Activated T-helper 1 cell treated with anti-CD3 and anti-CD28 coated beads, Interleukin-12 subunit alpha, Interleukin-12 subunit beta, Interleukin-2, Interleukin-4 antibody, amounts not matched to agents 30 ng/mL and 10 ng/mL and 1 ng/mL, durations not matched to agents 14 hours and 24 hours and 36 hours (primary cell): ENCODE data around the gene HEMK1. TPM values are rescaled to one million over a fixed set of nuclear protein-coding genes. Genes with fewer than 3 reads are reported as not detected.

Experiments
- DNase-seq: peaks from one replicate; pipeline ENCODE4 v3.0.0; 2021; ENCODE audit warnings: low spot score
- H3K27ac Mint-ChIP-seq: one replicate; pipeline ENCODE4 v1.8.0; 2021; ENCODE audit warnings: mild to moderate bottlenecking, mixed read lengths
- H3K27me3 Mint-ChIP-seq: one replicate; pipeline ENCODE4 v1.8.0; 2022; ENCODE audit warnings: mild to moderate bottlenecking, moderate library complexity, mixed read lengths; ENCODE audit not compliant: insufficient read depth
- H3K36me3 Mint-ChIP-seq: one replicate; pipeline ENCODE4 v1.8.0; 2021; ENCODE audit warnings: low read depth, mixed read lengths
- H3K4me1 Mint-ChIP-seq: one replicate; pipeline ENCODE4 v1.8.0; 2021; ENCODE audit warnings: low read depth, mixed read lengths
- H3K4me3 Mint-ChIP-seq: one replicate; pipeline ENCODE4 v1.8.0; 2021; ENCODE audit warnings: mild to moderate bottlenecking, moderate library complexity, mixed read lengths
- H3K9me3 Mint-ChIP-seq: one replicate; pipeline ENCODE4 v1.8.0; 2021; ENCODE audit warnings: mixed read lengths
- intact Hi-C: fragments of 100-400 bp; cut with micrococcal nuclease; formaldehyde crosslinking; loops from one replicate; pipeline ENCODE4 v1.15.1; 2024
- total RNA-seq: library from RNA; stranded (reverse); gene quantifications from 2 replicates; pipeline ENCODE4 v1.2.3, GENCODE V29; 2022

Gene HEMK1
- total RNA-seq, 1 donor from 2014 or later = 58.0 TPM

GRCh38 chr3:50571486-50571885, 2.2 kb downstream of the HEMK1 start:
- Mint-ChIP-seq H3K4me1 (peaks cover 81% of the 10 kb centered on the region), H3K36me3 (peaks cover 27% of the 10 kb centered on the region), H3K9me3 (no peaks in the 10 kb centered on the region), H3K4me3 (peak overlapping the region; percentile 97), H3K27ac (peak overlapping the region; percentile 97), H3K27me3 (no peaks in the 10 kb centered on the region)
- intact Hi-C loops = loop anchor here (5.0 kb wide), 1 partner anchor 401 kb away; no protein-coding TSS in a partner anchor
- no peak for DNase-seq

GRCh38 chr3:50572158-50572557, 2.8 kb downstream of the HEMK1 start:
- peak overlapping the region; percentile 97 for H3K4me3 Mint-ChIP-seq
- H3K4me1 Mint-ChIP-seq = peaks cover 77% of the 10 kb centered on the region
- no peaks in the 10 kb centered on the region for H3K27me3 Mint-ChIP-seq
- H3K27ac Mint-ChIP-seq = peak overlapping the region; percentile 97
- intact Hi-C loops = loop anchor here (1.0 to 5.0 kb wide), 6 partner anchors 42 to 1097 kb away; partner anchors contain the start of gene DOCK3
- peak; percentile 75 for DNase-seq
- no peaks in the 10 kb centered on the region for H3K9me3 Mint-ChIP-seq
- H3K36me3 Mint-ChIP-seq = peaks cover 27% of the 10 kb centered on the region

DNA sequence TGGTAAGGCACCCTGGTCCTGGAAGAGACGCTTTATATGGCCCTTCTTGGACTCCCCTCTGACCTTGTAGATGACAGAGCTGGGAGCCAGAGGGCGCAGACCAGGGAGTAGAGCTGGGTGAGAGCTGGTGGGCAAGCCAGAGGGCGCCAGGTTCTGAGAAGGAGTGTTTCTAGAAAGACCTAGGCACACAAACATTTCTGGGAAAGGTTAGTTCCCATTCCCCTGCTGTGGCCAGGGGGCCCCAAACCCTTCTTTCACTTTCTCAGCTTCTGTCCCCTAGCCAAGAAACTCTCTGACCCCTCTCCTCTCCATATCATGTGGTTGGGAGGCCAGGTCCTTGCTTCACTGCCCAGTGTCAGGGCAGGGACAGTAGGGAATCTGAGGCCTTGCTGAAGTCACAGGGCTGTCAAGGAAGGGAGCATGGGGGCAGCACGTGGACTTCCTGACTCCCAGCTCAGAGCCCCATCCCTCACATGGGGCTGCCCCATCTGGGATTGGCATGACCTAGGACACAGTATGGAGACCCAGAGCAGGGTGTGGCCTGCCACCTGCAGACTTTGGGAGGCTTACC, 3.6 kb downstream of the HEMK1 start:
- H3K9me3 Mint-ChIP-seq = no peaks in the 10 kb centered on the region
- peak overlapping the region; percentile 97 for H3K27ac Mint-ChIP-seq
- H3K4me3 Mint-ChIP-seq = peak overlapping the region; percentile 97
- peaks cover 32% of the 10 kb centered on the region for H3K36me3 Mint-ChIP-seq
- H3K4me1 Mint-ChIP-seq = peaks cover 78% of the 10 kb centered on the region
- intact Hi-C loops = loop anchor here (1.0 to 5.0 kb wide), 9 partner anchors 15 to 1096 kb away; partner anchors contain the start of genes DOCK3 and MANF
- DNase-seq = peak; percentile 42
- H3K27me3 Mint-ChIP-seq = no peaks in the 10 kb centered on the region

DNA sequence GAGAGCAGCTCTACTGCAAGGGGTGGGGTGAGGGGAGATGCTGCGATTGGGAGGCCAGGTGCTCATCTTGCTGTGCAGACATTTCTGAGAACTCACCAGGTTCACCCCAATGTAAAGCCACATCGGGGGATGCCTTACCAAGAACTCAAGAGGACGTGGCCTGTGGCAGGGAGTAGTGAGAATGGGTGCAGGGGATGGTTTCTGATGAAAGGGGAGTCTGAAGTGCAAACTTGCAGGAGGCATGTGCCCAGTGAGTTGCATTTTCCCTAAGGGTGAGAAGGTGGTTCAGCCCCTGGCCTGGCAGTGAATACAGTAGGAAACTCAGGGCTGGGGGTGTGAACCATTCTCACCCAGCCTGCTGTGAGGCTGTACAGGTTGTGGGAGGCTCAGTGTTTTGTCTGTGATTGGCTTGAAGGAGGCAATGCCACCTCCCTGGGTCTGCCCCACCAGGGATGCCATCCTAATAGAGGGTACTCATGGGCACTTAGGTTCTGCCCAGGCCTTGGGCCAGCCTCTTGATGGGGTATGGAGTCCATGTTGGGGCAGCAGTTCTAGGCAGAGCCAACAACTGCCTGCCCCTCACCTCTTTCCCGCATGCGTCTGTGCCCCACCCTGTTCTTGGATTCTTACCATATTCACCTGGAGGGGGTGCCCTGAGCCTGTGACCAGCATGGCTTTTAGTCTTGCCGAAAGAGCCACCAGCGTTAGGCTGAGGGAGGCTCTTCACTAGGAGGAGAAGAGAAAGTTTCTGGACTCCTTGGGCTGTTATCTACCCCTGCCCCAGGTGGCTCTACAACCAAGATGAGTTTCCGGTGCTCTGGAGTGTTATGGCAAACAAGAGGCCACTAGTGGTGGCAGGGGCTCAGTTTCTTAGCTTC, 4.5 kb downstream of the HEMK1 start:
- peak overlapping the region; percentile 97 for H3K4me3 Mint-ChIP-seq
- H3K4me1 Mint-ChIP-seq = peaks cover 78% of the 10 kb centered on the region
- intact Hi-C loops = loop anchor here (1.0 to 5.0 kb wide), 5 partner anchors 14 to 811 kb away; partner anchors contain the start of genes DOCK3 and MANF
- H3K27ac Mint-ChIP-seq = peak overlapping the region; percentile 97
- no peaks in the 10 kb centered on the region for H3K27me3 Mint-ChIP-seq
- DNase-seq = peak; percentile 84
- no peaks in the 10 kb centered on the region for H3K9me3 Mint-ChIP-seq
- H3K36me3 Mint-ChIP-seq = peaks cover 37% of the 10 kb centered on the region

DNA sequence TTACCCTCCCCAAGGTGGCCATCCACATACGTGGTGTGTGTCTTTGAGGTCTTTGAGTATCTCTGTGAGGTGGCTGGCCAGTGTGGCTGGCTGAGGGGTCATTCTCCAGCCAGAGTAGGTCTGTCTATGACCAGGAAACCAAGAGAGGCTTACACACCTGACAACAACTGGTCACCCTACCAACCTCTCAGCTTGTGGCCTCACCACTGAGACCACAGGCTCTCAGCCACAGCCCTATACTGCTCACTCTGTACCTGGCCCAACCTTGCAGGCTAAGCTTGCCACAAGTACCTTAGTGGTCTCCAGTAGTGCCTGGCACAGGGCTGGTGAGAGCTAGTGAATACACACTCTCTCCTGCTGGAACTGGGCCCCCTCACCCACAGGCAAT, 5.1 kb downstream of the HEMK1 start:
- Mint-ChIP-seq H3K36me3 (peaks cover 42% of the 10 kb centered on the region), H3K4me1 (peaks cover 78% of the 10 kb centered on the region), H3K9me3 (no peaks in the 10 kb centered on the region), H3K27ac (peak overlapping the region; percentile 97), H3K4me3 (peak overlapping the region; percentile 97), H3K27me3 (no peaks in the 10 kb centered on the region)
- DNase-seq = peak; percentile 31
- intact Hi-C loops = loop anchor here (5.0 kb wide), 1 partner anchor 398 kb away; no protein-coding TSS in a partner anchor

DNA sequence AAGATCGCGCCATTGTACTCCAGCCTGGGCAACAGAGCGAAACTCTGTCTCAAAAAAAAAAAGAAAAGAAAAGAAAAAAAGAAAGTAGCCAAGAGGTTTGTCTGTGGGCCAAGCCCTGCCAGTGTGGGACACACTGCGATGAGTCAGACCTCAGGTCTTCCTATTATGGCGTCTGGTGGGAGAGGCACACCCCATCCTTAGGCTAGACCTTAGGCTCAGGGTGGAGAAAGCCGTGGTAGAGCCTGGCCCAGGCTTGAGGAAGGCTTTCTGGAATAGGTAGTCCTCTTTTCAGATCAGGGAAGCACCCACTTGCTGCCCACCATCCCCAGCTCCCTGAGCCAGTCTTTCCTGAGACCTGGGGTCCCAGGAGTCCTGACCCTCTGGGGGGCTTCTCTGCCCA, 6.0 kb downstream of the HEMK1 start:
- H3K9me3 Mint-ChIP-seq = no peaks in the 10 kb centered on the region
- H3K36me3 Mint-ChIP-seq = peaks cover 42% of the 10 kb centered on the region
- intact Hi-C loops = no loop called here
- H3K4me3 Mint-ChIP-seq = peak overlapping the region; percentile 42
- H3K4me1 Mint-ChIP-seq = peaks cover 81% of the 10 kb centered on the region
- no peak for DNase-seq
- H3K27me3 Mint-ChIP-seq = no peaks in the 10 kb centered on the region
- peak overlapping the region; percentile 97 for H3K27ac Mint-ChIP-seq

GRCh38 chr3:50577348-50577747, 8.0 kb downstream of the HEMK1 start:
- DNase-seq = no peak
- no peaks in the 10 kb centered on the region for H3K27me3 Mint-ChIP-seq
- intact Hi-C loops = no loop called here
- peaks cover 49% of the 10 kb centered on the region for H3K36me3 Mint-ChIP-seq
- peaks cover 79% of the 10 kb centered on the region for H3K4me1 Mint-ChIP-seq
- H3K27ac Mint-ChIP-seq = peak overlapping the region; percentile 12
- H3K4me3 Mint-ChIP-seq = no peak overlapping the region
- H3K9me3 Mint-ChIP-seq = no peaks in the 10 kb centered on the region

- no peaks in the 10 kb centered on the region for H3K9me3 Mint-ChIP-seq
- peak overlapping the region; percentile 63 for H3K27ac Mint-ChIP-seq
- H3K4me3 Mint-ChIP-seq = no peak overlapping the region
- H3K36me3 Mint-ChIP-seq = peaks cover 61% of the 10 kb centered on the region
- H3K4me1 Mint-ChIP-seq = peaks cover 74% of the 10 kb centered on the region
- intact Hi-C loops = no loop called here
- DNase-seq = no peak
- no peaks in the 10 kb centered on the region for H3K27me3 Mint-ChIP-seq
These were observed 11.5 kb downstream of the HEMK1 start for GRCh38 chr3:50580683-50581458.

DNA sequence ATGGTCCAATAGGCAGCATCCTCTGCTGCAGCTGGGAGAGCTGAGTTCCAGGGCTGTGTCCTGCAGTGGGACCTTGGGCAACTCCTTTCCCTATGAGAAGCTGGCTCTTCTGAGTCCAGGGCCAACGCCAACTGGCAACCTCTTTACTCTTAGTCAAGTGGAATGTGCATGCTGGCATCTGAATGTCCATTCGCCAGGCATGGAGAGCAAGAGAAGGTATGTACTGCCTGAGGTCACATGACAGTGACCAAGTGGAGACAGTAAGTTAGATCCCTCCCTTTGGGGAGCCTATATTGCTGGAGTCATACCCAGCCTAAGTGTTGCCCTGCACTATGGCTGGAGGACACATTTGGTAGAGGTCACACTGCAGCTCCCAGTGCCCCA, 12.1 kb downstream of the HEMK1 start:
- Mint-ChIP-seq H3K27me3 (no peaks in the 10 kb centered on the region), H3K27ac (no peak overlapping the region), H3K4me1 (peaks cover 74% of the 10 kb centered on the region), H3K9me3 (no peaks in the 10 kb centered on the region), H3K4me3 (no peak overlapping the region), H3K36me3 (peaks cover 60% of the 10 kb centered on the region)
- intact Hi-C loops = no loop called here
- DNase-seq = no peak

GRCh38 chr3:50582083-50582482, 12.8 kb downstream of the HEMK1 start:
- DNase-seq = no peak
- Mint-ChIP-seq H3K4me1 (peaks cover 77% of the 10 kb centered on the region), H3K4me3 (no peak overlapping the region), H3K9me3 (no peaks in the 10 kb centered on the region), H3K36me3 (peaks cover 60% of the 10 kb centered on the region), H3K27ac (peak overlapping the region; percentile 47), H3K27me3 (no peaks in the 10 kb centered on the region)
- intact Hi-C loops = no loop called here

GRCh38 chr3:50583897-50584296, 14.6 kb downstream of the HEMK1 start:
- no peaks in the 10 kb centered on the region for H3K27me3 Mint-ChIP-seq
- DNase-seq = no peak
- H3K4me3 Mint-ChIP-seq = no peak overlapping the region
- peak overlapping the region; percentile 84 for H3K27ac Mint-ChIP-seq
- no peaks in the 10 kb centered on the region for H3K9me3 Mint-ChIP-seq
- peaks cover 85% of the 10 kb centered on the region for H3K4me1 Mint-ChIP-seq
- intact Hi-C loops = no loop called here
- H3K36me3 Mint-ChIP-seq = peaks cover 52% of the 10 kb centered on the region

GRCh38 chr3:50584391-50584790, 15.1 kb downstream of the HEMK1 start:
- Mint-ChIP-seq H3K9me3 (no peaks in the 10 kb centered on the region), H3K27ac (peak overlapping the region; percentile 84), H3K4me1 (peaks cover 89% of the 10 kb centered on the region), H3K36me3 (peaks cover 48% of the 10 kb centered on the region), H3K27me3 (no peaks in the 10 kb centered on the region), H3K4me3 (no peak overlapping the region)
- intact Hi-C loops = no loop called here
- no peak for DNase-seq
